ENCODE measurements around the gene LIPC. TPM values are rescaled to one million over a fixed set of nuclear protein-coding genes. Genes with fewer than 3 reads are reported as not detected.

The LIPC gene
- total and polyA plus RNA-seq, 10 of the 15 experiments (the other 5 are each of a cell fraction or from before 2014, with no cell fraction given) = 0.06 to 0.31 (median 0.16) TPM; not detected in 1

GRCh38 chr15:58473724-58474123 lies 41.9 kb downstream of the LIPC start:
- H3K27ac ChIP-seq (ENCODE audit: control insufficient read depth, insufficient read depth) = peak overlapping the region; percentile 93
- peak; percentile 63 for DNase-seq (ENCODE audit: low read depth, low spot score)
- no TSS peak for BruUV-seq (replicated peaks)
- peak; percentile 75 for ATAC-seq
- ChIA-PET POLR2A (interaction anchor here (0.6 to 2.2 kb wide), 5 partner anchors 9 to 211 kb away, joined by 3 to 8 read pairs (median 3); no protein-coding TSS in a partner anchor), SMC1A (ENCODE audit: uncharacterized antibody, unreplicated experiment) (interaction anchor here (0.6 to 6.0 kb wide), 13 partner anchors 10 to 231 kb away, joined by 3 to 51 read pairs (median 4); no protein-coding TSS in a partner anchor), RAD21 (ENCODE audit: unreplicated experiment) (interaction anchor here (0.8 to 4.7 kb wide), 4 partner anchors 10 to 54 kb away, joined by 4 to 24 read pairs (median 5); no protein-coding TSS in a partner anchor), CTCF (interaction anchor here (0.5 to 1.9 kb wide), 4 partner anchors 16 to 297 kb away, joined by 3 to 10 read pairs (median 4); partner anchors contain the start of gene MINDY2)
- H3K9me3 ChIP-seq (replicated peaks; ENCODE audit: control insufficient read depth, insufficient read depth, low read length) = no peaks in the 10 kb centered on the region
- H4K20me1 ChIP-seq (ENCODE audit: control insufficient read depth, insufficient read depth) = no peaks in the 10 kb centered on the region
- 0% methylated on average over 2 of the region's 2 CpGs for WGBS (ENCODE audit: insufficient coverage, insufficient replicate concordance, low lambda C conversion rate, missing lambda C conversion rate)
- peak overlapping the region; percentile 42; the same call in 1 of the 2 replicates for H3K4me3 ChIP-seq
- peaks cover 43% of the 10 kb centered on the region for H3K4me1 ChIP-seq (ENCODE audit: control insufficient read depth, insufficient read depth, low read length)
- H3K79me2 ChIP-seq (ENCODE audit: control insufficient read depth, insufficient read depth, low read length) = peaks cover 7% of the 10 kb centered on the region
- H3K36me3 ChIP-seq (ENCODE audit: control insufficient read depth in 2 of 2, insufficient read depth in 2 of 2, low read length in 1 of 2) = no peaks in the 10 kb centered on the region
- FAIRE-seq = no peak
- in situ Hi-C loops (cut with MboI) (no loop called here), intact Hi-C loops (cut with micrococcal nuclease; ENCODE audit: unreplicated experiment) (loop anchor here (5.0 kb wide), 1 partner anchor 44 kb away; no protein-coding TSS in a partner anchor)
- peak overlapping the region; percentile 78 for H3K9ac ChIP-seq (ENCODE audit: control insufficient read depth, insufficient read depth, low read length)
- no peaks in the 10 kb centered on the region for H3K27me3 ChIP-seq (replicated peaks in 1 of 2; ENCODE audit: control insufficient read depth in 2 of 2, insufficient read depth in 2 of 2, low read length in 1 of 2)
- peak overlapping the region; percentile 92 for H2AFZ ChIP-seq (ENCODE audit: control insufficient read depth, low read depth, low read length)
- peak overlapping the region; percentile 89 for H3K4me2 ChIP-seq (ENCODE audit: control insufficient read depth, insufficient read depth)
- TF ChIP-seq ZNF217 (IDR thresholded peaks at IDR 0.05) (no peak), HSF1 (IDR thresholded peaks at IDR 0.05; ENCODE audit: low read depth, low read length) (no peak), CEBPB (IDR thresholded peaks at IDR 0.05; ENCODE audit: borderline replicate concordance in 1 of 2, low read depth in 2 of 2, low read length in 2 of 2) (no peak), NRF1 (conservative IDR thresholded peaks at IDR 0.05; ENCODE audit: low read depth, low read length) (no peak), ZBTB33 (IDR thresholded peaks at IDR 0.05) (no peak), ZNF24 (IDR thresholded peaks at IDR 0.05) (no peak), TAF1 (IDR thresholded peaks at IDR 0.05; ENCODE audit: borderline replicate concordance, low read depth, low read length) (no peak), ASH2L (IDR thresholded peaks at IDR 0.05; ENCODE audit: borderline replicate concordance, low read depth) (no peak), NKRF (conservative IDR thresholded peaks at IDR 0.05) (no peak), CBX5 (IDR thresholded peaks at IDR 0.05; ENCODE audit: low read depth) (no peak), SIX5 (IDR thresholded peaks at IDR 0.05; ENCODE audit: low read depth, low read length, severe bottlenecking) (no peak), ZSCAN29 (IDR thresholded peaks at IDR 0.05) (no peak), EZH2 (IDR thresholded peaks at IDR 0.05; ENCODE audit: borderline replicate concordance, control insufficient read depth, low read depth, low read length) (no peak), ZNF687 (IDR thresholded peaks at IDR 0.05) (peak; percentile 42; the same call in 1 of the 2 replicates)

Measured in GM12878 (cell line).